Stomach (tissue), 9 donors: ENCODE measurements around the gene ATOH8. TPM values are rescaled to one million over a fixed set of nuclear protein-coding genes. Genes with fewer than 3 reads are reported as not detected.

ENCODE experiments used
- DNase-seq, 2 donors: peaks; one replicate each; pipeline versions ENCODE4 v3.0.0 to v3.0.0-alpha.2; 2013 to 2019
- H3K27ac ChIP-seq, 5 donors: fragments of 200-600 bp in 4 of 5; sonication (generic) in 4 of 5; one replicate each; pipeline ENCODE4 v1.5.1; 2013 to 2019; ENCODE audit warnings: mild to moderate bottlenecking in 1 of 5, moderate library complexity in 1 of 5
- H3K27me3 ChIP-seq, 3 donors: fragments of 200-600 bp; sonication (generic); one replicate each; pipeline ENCODE4 v1.5.1; 2017 to 2019; ENCODE audit warnings: mixed run types in 1 of 3
- H3K36me3 ChIP-seq, 4 donors: fragments of 200-600 bp; sonication (generic); 1 replicate in 3 of 4; 2 replicates in 1 of 4; pipeline ENCODE4 v1.5.1; 2016 to 2019
- H3K4me1 ChIP-seq, 4 donors: fragments of 200-600 bp; sonication (generic); one replicate each; pipeline ENCODE4 v1.5.1; 2016 to 2019
- H3K4me3 ChIP-seq, 4 donors: fragments of 200-600 bp; sonication (generic) in 3 of 4; one replicate each; pipeline ENCODE4 v1.5.1; 2016 to 2019; ENCODE audit warnings: mild to moderate bottlenecking in 1 of 4
- H3K9me3 ChIP-seq, 4 donors: fragments of 200-600 bp; sonication (generic); one replicate each; pipeline ENCODE4 v1.5.1; 2016 to 2019
- CTCF ChIP-seq, 7 experiments: fragments of 450-650 bp in 4 of 7; fragments of 200-600 bp in 3 of 7; sonication (generic) in 3 of 7; IDR thresholded peaks; one replicate each; pipeline ENCODE4 v1.5.1; 2016 to 2019; ENCODE audit warnings: antibody characterized with exemption in 7 of 7, control low read depth in 2 of 7, mild to moderate bottlenecking in 1 of 7
- EP300 ChIP-seq: sonication (generic); formaldehyde crosslinking; IDR thresholded peaks from one replicate; pipeline ENCODE4 v1.6.1; 2017; ENCODE audit warnings: antibody characterized with exemption
- POLR2A ChIP-seq, 4 donors: fragments of 450-650 bp; IDR thresholded peaks; one replicate each; pipeline ENCODE4 v1.6.1; 2016; ENCODE audit warnings: antibody characterized with exemption in 4 of 4, control low read depth in 2 of 4, mild to moderate bottlenecking in 1 of 4, moderate library complexity in 1 of 4
- POLR2AphosphoS5 ChIP-seq, 3 donors: sonication (generic); formaldehyde crosslinking; IDR thresholded peaks; one replicate each; pipeline ENCODE4 v1.6.1; 2016; ENCODE audit warnings: antibody characterized with exemption in 3 of 3
- WGBS, 5 donors: extraction: QIAGEN DNeasy Blood & Tissue Kit in 3 of 5; methylation state at CpG; one replicate each; pipeline versions ENCODE4 v1.1.5 to v1.1.7; 2013 to 2018; 5-methylcytosine and 5-hydroxymethylcytosine counted together
- intact Hi-C: fragments of 100-400 bp; cut with DNase I; formaldehyde crosslinking; loops from one replicate; pipeline ENCODE4 v1.15.1; 2023; ENCODE audit warnings: low total_unique reads
- polyA plus RNA-seq, 3 donors: library from polyadenylated mRNA; stranded (reverse); fragments of 200-250 nt; gene quantifications; one replicate each; pipeline ENCODE4 v1.2.3, GENCODE V29; 2013
- total RNA-seq, 5 donors: library from RNA; depleted of rRNA; stranded (reverse); fragments of >200 nt; gene quantifications; one replicate each; pipeline versions ENCODE4 v1.1.0 to v1.2.3, GENCODE V29; 2014 to 2016
- donor health status: healthy with polysubstance abuse.
- donor health status: Bipolar disorder and iron deficiency.
- donor health status: healthy.

ATOH8 gene
- total and polyA plus RNA-seq, 8 donors = 2.3 to 23.2 (median 13.3) TPM

DNA sequence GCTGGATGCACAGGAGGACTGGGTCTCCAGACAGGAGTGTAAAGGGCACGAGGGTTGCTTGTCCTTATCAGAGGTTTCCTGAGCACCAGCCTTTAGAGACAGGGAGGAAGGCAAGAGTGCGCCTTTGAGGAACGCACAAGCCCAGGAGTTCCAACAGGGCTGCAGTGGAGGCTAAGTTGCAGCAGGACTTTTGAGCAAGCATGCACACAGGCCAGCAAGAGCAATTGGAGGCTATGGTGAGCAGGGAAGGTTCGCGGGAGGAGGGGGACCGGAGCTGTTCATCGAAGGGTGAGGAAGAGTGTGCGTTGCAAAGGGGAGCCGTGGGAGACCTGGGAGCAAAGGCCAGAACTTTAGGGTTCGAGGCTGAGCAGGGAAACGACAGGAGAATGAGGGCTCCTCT lies 2.2 kb upstream of the ATOH8 start:
- TF ChIP-seq POLR2AphosphoS5 (IDR thresholded peaks at IDR 0.05) (no peak), EP300 (no peak), POLR2A (IDR thresholded peaks at IDR 0.05) (no peak), CTCF (IDR thresholded peaks at IDR 0.05) (no peak)
- intact Hi-C loops = loop anchor here (10.0 kb wide), 1 partner anchor 63 kb away; no protein-coding TSS in a partner anchor
- Histone ChIP-seq H3K9me3 (no peaks in the 10 kb centered on the region), H3K27ac (peak overlapping the region in 1 of 5 donors; percentile 26), H3K4me3 (no peak overlapping the region), H3K27me3 (peaks cover 0 to 52% (median 26%) of the 10 kb centered on the region in 3 donors), H3K36me3 (no peaks in the 10 kb centered on the region), H3K4me1 (peaks cover 43 to 80% (median 71%) of the 10 kb centered on the region in 4 donors)
- WGBS, 5 donors = 61 to 77% (median 70%) methylated on average over 11 of the region's 11 CpGs
- no peak for DNase-seq

GRCh38 chr2:85753035-85753524 lies 711 bp upstream of the ATOH8 start:
- peaks cover 0 to 52% (median 26%) of the 10 kb centered on the region in 3 donors for H3K27me3 ChIP-seq
- H3K36me3 ChIP-seq = no peaks in the 10 kb centered on the region
- no peak for TF ChIP-seq CTCF (IDR thresholded peaks at IDR 0.05)
- TF ChIP-seq POLR2A (IDR thresholded peaks at IDR 0.05) = no peak
- TF ChIP-seq POLR2AphosphoS5 (IDR thresholded peaks at IDR 0.05) = no peak
- no peak for TF ChIP-seq EP300
- H3K27ac ChIP-seq = peak overlapping the region; percentile 49 to 87 (median 75)
- WGBS, 5 donors = 31 to 41% (median 37%) methylated on average over 24 to 29 of the region's 29 CpGs
- DNase-seq = no peak
- peaks cover 51 to 94% (median 82%) of the 10 kb centered on the region in 4 donors for H3K4me1 ChIP-seq
- intact Hi-C loops = loop anchor here (10.0 kb wide), 1 partner anchor 62 kb away; no protein-coding TSS in a partner anchor
- peak overlapping the region; percentile 62 to 92 (median 82) for H3K4me3 ChIP-seq
- H3K9me3 ChIP-seq = no peaks in the 10 kb centered on the region

- H3K27ac ChIP-seq = peak overlapping the region; percentile 49 to 87 (median 75)
Measured at GRCh38 chr2:85754313-85755095, 713 bp downstream of the ATOH8 start.

More at GRCh38 chr2:85754313-85755095, 713 bp downstream of the ATOH8 start:
- 0 to 2% (median 1%) methylated on average over 18 to 93 of the region's 93 CpGs for WGBS, 5 donors
- TF ChIP-seq POLR2AphosphoS5 (IDR thresholded peaks at IDR 0.05) (no peak), CTCF (IDR thresholded peaks at IDR 0.05) (peak in 1 of 7 experiments; percentile 11)
- H3K36me3 ChIP-seq = peaks cover 0 to 4% (median 0%) of the 10 kb centered on the region in 4 donors
- peaks cover 59 to 95% (median 82%) of the 10 kb centered on the region in 4 donors for H3K4me1 ChIP-seq
- peak; percentile 46 to 82 for DNase-seq
- H3K4me3 ChIP-seq = peak overlapping the region; percentile 62 to 92 (median 82)
- H3K27me3 ChIP-seq = peaks cover 0 to 52% (median 26%) of the 10 kb centered on the region in 3 donors
- no peaks in the 10 kb centered on the region for H3K9me3 ChIP-seq
- intact Hi-C loops = loop anchor here (10.0 kb wide), 1 partner anchor 60 kb away; no protein-coding TSS in a partner anchor
